Activated CD4-positive, alpha-beta T cell treated with anti-CD3 and anti-CD28 coated beads, Interleukin-2, amount 10 ng/mL, durations not matched to agents 24 days and 14 days (primary cell): ENCODE data around the gene TEKT1. TPM values are rescaled to one million over a fixed set of nuclear protein-coding genes. Genes with fewer than 3 reads are reported as not detected.
"Not testable (repeated sequence)": the region's sequence is repeated elsewhere in the genome, so short reads cannot be mapped to it uniquely, and the experiment has no call there.

Source experiments
- DNase-seq: peaks from one replicate; pipeline ENCODE4 v3.0.0; 2022
- H3K27ac Mint-ChIP-seq: one replicate; pipeline ENCODE4 v1.8.0; 2022; ENCODE audit warnings: mild to moderate bottlenecking, mixed read lengths
- H3K27me3 Mint-ChIP-seq: one replicate; pipeline ENCODE4 v1.8.0; 2022; ENCODE audit warnings: mixed read lengths
- H3K36me3 Mint-ChIP-seq: one replicate; pipeline ENCODE4 v1.8.0; 2022; ENCODE audit warnings: low read depth, mild to moderate bottlenecking, mixed read lengths
- H3K4me1 Mint-ChIP-seq: one replicate; pipeline ENCODE4 v1.8.0; 2021; ENCODE audit warnings: mixed read lengths
- H3K4me3 Mint-ChIP-seq: one replicate; pipeline ENCODE4 v1.8.0; 2022; ENCODE audit warnings: mild to moderate bottlenecking, moderate library complexity, mixed read lengths
- H3K9me3 Mint-ChIP-seq: one replicate; pipeline ENCODE4 v1.8.0; 2021; ENCODE audit warnings: mixed read lengths
- intact Hi-C: fragments of 100-400 bp; cut with micrococcal nuclease; formaldehyde crosslinking; loops from one replicate; pipeline ENCODE4 v1.15.1; 2023
- total RNA-seq: library from RNA; stranded (reverse); gene quantifications from 2 replicates; pipeline ENCODE4 v1.2.3, GENCODE V29; 2022

TEKT1 gene
- total RNA-seq, 1 donor from 2014 or later = not detected

DNA sequence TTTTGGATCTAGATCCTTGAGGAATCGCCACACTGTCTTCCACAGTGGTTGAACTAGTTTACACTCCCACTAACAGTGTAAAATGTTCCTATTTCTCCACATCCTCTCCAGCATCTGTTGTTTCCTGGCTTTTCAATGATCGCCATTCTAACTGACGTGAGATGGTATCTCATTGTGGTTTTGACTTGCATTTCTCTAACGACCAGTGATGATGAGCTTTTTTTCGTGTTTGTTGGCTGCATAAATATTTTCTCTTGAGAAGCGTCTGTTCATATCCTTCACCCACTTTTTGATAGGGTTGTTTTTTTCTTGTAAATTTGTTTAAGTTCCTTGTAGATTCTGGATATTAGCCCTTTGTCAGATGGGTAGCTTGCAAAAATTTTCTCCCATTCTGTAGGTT is 14.6 kb upstream of the TEKT1 start:
- peaks cover 37% of the 10 kb centered on the region for H3K27me3 Mint-ChIP-seq
- DNase-seq = not testable (repeated sequence)

DNA sequence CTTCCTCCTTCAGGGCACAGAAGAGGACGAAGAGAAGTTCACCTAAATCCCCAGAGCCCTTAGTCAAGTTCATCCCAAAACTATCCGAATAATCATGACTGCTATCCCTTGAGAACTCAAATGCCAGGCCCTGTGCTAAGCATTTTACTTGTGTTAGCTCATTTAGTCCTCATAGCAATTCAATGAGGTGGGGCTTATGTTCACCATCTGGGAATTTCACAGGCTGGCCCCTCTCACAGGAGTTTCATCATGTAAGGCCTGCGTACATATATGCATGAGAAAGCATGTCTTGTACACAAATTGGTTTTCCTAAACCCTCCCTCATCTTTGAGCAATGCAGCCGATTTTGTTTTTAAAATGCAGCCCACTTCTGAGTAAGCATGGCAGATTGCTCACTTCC is 12.9 kb upstream of the TEKT1 start:
- Mint-ChIP-seq H3K4me1 (peaks cover 12% of the 10 kb centered on the region), H3K27me3 (peaks cover 45% of the 10 kb centered on the region)
- intact Hi-C loops = loop anchor here (5.0 kb wide), 1 partner anchor 53 kb away; no protein-coding TSS in a partner anchor
- H3K36me3 Mint-ChIP-seq, H3K27ac Mint-ChIP-seq, DNase-seq, H3K4me3 Mint-ChIP-seq, H3K9me3 Mint-ChIP-seq: not testable (repeated sequence)

More for the DNA sequence above, 14.6 kb upstream of the TEKT1 start:
- H3K9me3 Mint-ChIP-seq, H3K36me3 Mint-ChIP-seq, intact Hi-C loops, H3K4me3 Mint-ChIP-seq, H3K27ac Mint-ChIP-seq: not testable (repeated sequence)
- peaks cover 12% of the 10 kb centered on the region for H3K4me1 Mint-ChIP-seq

DNA sequence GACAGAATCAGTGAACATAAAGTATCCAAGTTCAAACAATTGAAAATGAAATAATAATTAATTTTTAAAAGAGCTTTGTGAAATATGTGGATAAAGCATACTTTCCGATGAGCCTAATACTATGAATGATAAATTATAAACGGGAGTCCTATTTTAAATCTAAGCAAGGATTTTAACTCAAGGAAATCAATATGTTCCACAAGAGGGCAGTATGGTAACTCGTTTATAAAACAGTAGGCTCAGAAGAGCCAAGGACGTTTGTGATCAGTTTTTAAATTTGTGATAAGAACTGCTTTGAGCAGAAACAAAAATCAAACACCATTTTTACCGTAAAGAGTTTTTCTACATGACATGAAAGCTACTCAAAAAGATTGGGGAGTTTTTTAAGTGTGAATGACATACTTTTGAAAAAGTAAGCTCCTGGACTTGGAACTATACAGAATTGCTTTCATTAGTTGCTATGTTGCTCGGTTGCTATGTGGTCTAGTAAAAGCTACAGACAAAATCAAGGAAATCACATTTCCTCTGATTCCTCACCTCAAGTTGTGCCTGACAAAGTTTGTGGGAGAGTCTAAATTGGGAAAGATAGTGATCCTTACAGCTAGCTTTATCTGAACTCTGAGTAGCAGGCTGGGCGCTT is 11.8 kb upstream of the TEKT1 start:
- H3K27me3 Mint-ChIP-seq = peaks cover 51% of the 10 kb centered on the region
- H3K4me3 Mint-ChIP-seq = no peak overlapping the region
- no peak for DNase-seq
- no peaks in the 10 kb centered on the region for H3K36me3 Mint-ChIP-seq
- H3K27ac Mint-ChIP-seq = no peak overlapping the region
- peaks cover 12% of the 10 kb centered on the region for H3K4me1 Mint-ChIP-seq
- intact Hi-C loops = loop anchor here (2.0 to 5.0 kb wide), 2 partner anchors 54 to 161 kb away; no protein-coding TSS in a partner anchor
- H3K9me3 Mint-ChIP-seq = no peaks in the 10 kb centered on the region

DNA sequence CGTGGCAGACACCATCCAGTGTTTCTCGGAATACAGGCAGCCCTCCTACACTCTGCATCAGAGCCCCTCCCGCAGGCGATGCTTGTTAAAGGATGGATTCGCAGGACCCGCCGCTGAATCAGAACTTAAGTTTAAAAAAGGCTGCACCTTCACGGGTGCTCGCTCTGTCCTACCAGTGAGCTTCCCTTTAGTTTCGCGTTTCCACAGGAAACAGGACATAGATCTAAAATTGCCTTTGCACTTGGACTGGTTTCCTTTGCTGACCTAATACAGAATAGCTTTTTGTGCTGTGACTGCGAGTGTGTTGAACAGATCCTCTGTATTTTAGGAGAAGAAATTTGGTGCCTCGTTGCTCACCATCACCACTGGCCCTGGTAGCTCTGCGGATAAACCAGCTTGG is 10.2 kb upstream of the TEKT1 start:
- not testable (repeated sequence) for H3K9me3 Mint-ChIP-seq, H3K27ac Mint-ChIP-seq, H3K36me3 Mint-ChIP-seq, H3K4me3 Mint-ChIP-seq, DNase-seq
- peaks cover 11% of the 10 kb centered on the region for H3K4me1 Mint-ChIP-seq
- peaks cover 59% of the 10 kb centered on the region for H3K27me3 Mint-ChIP-seq
- intact Hi-C loops = loop anchor here (2.0 to 5.0 kb wide), 2 partner anchors 56 to 163 kb away; no protein-coding TSS in a partner anchor

DNA sequence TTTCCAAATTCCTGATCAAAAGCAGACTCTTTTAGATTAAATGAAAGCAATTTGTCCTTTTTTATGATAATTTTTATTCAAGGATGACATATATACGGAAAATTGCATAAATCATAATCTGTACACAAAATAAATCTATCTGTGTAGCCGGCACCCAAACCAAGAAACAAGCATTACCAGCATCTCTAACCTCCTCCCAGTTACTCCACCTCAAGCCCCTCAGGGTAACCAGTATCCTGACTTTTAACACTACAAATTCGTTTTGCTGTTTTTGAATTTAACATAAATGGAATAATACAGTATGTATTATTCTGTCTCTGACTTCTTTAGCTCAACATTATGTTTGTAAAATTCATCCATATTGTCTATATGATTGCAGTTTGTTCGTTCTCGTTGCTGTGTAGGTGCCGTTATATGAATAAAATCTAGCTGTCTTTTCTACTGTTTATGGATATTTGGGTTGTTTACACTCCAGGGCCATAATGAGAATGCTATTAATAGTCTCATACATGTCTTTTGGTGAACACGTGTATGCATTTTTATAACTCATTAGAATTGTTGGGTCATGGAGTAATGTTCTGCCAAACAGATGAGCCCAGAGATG is 1.0 kb downstream of the TEKT1 start:
- Mint-ChIP-seq H3K27me3 (peaks cover 58% of the 10 kb centered on the region), H3K4me1 (peaks cover 9% of the 10 kb centered on the region)

DNA sequence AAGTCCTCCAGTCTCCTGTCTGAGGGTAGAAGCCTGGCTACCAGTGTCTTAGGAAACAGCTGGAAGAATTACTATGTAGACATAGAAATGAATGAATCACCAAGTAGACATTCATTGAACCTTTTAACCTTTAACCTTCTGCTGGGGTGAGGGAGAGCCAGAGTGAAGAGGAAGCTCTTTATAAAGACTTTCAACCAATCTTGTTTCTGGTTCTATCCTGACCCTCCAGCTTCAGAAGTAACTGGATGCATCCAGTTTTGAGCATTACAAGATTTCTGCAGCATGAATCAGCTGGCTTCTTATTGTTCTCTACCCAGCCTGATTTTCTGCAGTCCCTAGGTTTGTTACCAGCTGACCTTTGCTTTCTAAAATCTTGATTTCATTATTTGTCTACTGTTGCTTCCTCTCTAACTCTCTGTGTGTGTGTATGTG is 8.5 kb downstream of the TEKT1 start:
- no peak for DNase-seq
- no peak overlapping the region for H3K4me3 Mint-ChIP-seq
- H3K36me3 Mint-ChIP-seq = no peaks in the 10 kb centered on the region
- peaks cover 34% of the 10 kb centered on the region for H3K27me3 Mint-ChIP-seq
- intact Hi-C loops = no loop called here
- H3K9me3 Mint-ChIP-seq = no peaks in the 10 kb centered on the region
- H3K27ac Mint-ChIP-seq = no peak overlapping the region
- no peaks in the 10 kb centered on the region for H3K4me1 Mint-ChIP-seq

More for the DNA sequence above, 1.0 kb downstream of the TEKT1 start:
- DNase-seq = no peak
- Mint-ChIP-seq H3K27ac (no peak overlapping the region), H3K4me3 (no peak overlapping the region), H3K36me3 (no peaks in the 10 kb centered on the region), H3K9me3 (no peaks in the 10 kb centered on the region)
- intact Hi-C loops = loop anchor here (5.0 kb wide), 1 partner anchor 163 kb away; no protein-coding TSS in a partner anchor

DNA sequence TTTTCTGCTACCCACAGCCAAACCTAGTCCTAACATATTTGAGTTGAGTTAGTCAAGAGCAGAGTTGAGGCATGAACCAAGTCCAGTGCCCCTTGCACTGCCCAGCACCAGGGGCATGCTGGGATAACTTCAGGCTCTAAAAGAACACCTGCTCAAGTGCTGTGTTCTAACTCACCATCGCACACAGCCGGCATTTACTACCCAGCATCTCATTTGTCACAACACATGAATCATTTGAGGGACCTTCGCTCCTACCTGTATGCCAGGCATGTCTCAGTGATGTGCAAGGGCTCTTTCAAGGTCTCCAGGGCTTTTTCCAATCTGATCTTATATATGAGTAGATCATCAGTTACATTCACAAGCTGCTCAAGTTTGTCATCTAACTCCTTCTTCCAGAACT is 12.6 kb downstream of the TEKT1 start:
- H3K27me3 Mint-ChIP-seq = peaks cover 20% of the 10 kb centered on the region
- DNase-seq = no peak
- intact Hi-C loops = no loop called here
- no peaks in the 10 kb centered on the region for H3K36me3 Mint-ChIP-seq
- no peaks in the 10 kb centered on the region for H3K4me1 Mint-ChIP-seq
- no peaks in the 10 kb centered on the region for H3K9me3 Mint-ChIP-seq
- no peak overlapping the region for H3K4me3 Mint-ChIP-seq
- no peak overlapping the region for H3K27ac Mint-ChIP-seq

DNA sequence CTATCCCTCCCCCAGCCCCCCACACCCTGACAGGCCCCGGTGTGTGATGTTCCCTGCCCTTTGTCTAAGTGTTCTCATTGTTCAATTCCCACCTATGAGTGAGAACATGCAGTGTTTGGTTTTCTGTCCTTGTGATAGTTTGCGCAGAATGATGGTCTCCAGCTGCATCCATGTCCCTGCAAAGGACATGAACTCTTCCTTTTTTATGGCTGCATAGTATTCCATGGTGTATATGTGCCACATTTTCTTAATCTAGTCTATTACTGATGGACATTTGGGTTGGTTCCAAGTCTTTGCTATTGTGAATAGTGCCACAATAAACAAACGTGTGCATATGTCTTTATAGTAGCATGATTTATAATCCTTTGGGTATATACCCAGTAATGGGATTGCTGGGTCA is 15.2 kb downstream of the TEKT1 start:
- peaks cover 10% of the 10 kb centered on the region for H3K27me3 Mint-ChIP-seq
- H3K9me3 Mint-ChIP-seq, H3K4me3 Mint-ChIP-seq, H3K36me3 Mint-ChIP-seq, H3K4me1 Mint-ChIP-seq, DNase-seq, H3K27ac Mint-ChIP-seq, intact Hi-C loops: not testable (repeated sequence)

DNA sequence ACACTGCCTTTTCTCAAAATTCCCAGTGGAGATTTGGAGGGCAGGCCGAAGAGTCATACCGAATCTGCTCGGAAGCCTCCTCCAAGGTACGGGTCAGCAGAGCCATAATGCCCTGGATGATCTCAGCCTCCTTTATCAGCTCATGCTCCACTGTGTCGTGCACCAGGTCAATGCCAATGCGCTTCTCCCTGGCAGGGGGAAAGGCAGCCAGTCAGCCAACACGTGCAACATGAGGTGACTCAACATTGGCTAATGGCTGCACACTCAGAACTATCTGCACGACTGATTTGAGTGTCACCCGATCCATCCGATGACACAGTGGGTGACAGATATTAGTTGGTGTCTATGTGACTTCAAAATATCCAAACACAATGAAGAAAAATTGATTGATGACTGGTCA is 15.8 kb downstream of the TEKT1 start:
- Mint-ChIP-seq H3K4me3 (no peak overlapping the region), H3K9me3 (no peaks in the 10 kb centered on the region), H3K36me3 (no peaks in the 10 kb centered on the region), H3K4me1 (no peaks in the 10 kb centered on the region), H3K27ac (no peak overlapping the region), H3K27me3 (peaks cover 7% of the 10 kb centered on the region)
- intact Hi-C loops = no loop called here
- DNase-seq = no peak

DNA sequence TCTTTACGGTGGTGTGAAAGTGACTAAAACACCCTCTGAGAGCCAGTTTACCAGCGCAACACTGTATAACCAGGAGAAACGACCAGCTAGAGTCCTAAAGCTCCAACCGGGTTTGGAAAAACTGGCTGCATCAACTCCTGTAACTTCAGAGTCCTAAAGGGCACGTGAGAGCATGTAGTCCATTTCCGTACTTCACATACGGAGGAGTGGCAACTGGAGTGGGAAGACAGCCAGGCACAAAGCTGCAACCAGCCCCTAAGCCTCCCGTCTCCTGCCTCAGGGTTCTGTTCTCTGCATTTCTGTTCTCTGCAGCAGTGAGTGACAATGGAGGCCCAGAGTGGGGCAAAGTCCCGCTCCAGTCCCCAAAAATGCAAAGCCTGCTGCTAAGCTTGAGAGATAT is 19.2 kb downstream of the TEKT1 start:
- no peaks in the 10 kb centered on the region for H3K9me3 Mint-ChIP-seq
- H3K36me3 Mint-ChIP-seq = no peaks in the 10 kb centered on the region
- no peak overlapping the region for H3K4me3 Mint-ChIP-seq
- H3K27me3 Mint-ChIP-seq = peaks cover 9% of the 10 kb centered on the region
- no peak for DNase-seq
- no peak overlapping the region for H3K27ac Mint-ChIP-seq
- intact Hi-C loops = no loop called here
- H3K4me1 Mint-ChIP-seq = no peaks in the 10 kb centered on the region

DNA sequence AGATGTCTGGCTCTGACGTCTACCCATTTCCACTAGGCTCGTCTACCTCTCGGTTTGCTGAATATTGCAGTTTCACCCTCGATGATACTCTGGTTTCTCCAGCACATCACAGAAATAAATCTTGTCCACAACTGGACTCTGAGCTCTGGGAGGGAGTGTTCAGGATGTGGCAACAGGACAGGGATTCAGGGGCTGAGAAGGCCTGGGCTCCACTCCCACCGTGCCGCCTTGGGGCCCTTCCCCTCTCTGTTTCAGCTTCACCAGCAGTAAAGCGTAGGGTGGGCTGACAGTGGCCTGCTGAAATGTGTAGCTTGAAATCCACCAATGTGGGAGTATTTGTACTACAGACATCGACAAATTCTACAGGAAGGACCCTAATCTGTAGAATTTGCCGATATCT is 20.0 kb downstream of the TEKT1 start:
- H3K9me3 Mint-ChIP-seq = no peaks in the 10 kb centered on the region
- intact Hi-C loops = no loop called here
- no peak overlapping the region for H3K4me3 Mint-ChIP-seq
- H3K36me3 Mint-ChIP-seq = no peaks in the 10 kb centered on the region
- H3K4me1 Mint-ChIP-seq = no peaks in the 10 kb centered on the region
- peaks cover 9% of the 10 kb centered on the region for H3K27me3 Mint-ChIP-seq
- DNase-seq = no peak
- H3K27ac Mint-ChIP-seq = no peak overlapping the region

DNA sequence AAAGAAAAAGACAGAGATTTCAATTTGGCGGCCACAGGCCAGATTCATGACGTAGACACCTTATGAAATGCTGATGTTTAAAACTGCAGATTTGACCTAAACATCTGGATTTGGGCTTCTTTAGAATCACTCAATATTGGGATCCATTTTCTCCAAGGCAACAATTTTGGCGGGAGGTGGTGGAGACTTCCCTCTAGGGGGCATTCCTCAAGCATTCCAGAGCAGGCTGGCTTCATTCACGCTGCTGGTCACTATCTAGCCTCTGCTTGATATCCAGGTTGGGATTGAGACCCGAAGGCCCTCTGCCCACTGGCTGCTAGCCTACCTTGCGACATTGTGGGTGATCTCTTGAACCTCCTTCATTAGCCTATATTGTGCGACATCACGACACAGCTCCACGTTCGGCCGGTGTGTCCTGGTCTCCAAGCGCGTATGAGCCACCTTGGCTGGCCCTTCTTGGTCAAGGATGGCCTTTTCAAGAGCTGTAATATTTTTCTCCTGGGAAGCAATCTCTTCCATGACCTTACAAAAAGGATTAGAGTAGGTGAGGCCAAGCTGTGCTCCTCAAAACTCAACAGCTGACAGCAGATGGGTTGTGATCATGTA is 31.0 kb downstream of the TEKT1 start:
- Mint-ChIP-seq H3K27ac (no peak overlapping the region), H3K4me1 (no peaks in the 10 kb centered on the region), H3K4me3 (no peak overlapping the region), H3K9me3 (no peaks in the 10 kb centered on the region), H3K36me3 (no peaks in the 10 kb centered on the region), H3K27me3 (peaks cover 14% of the 10 kb centered on the region)
- intact Hi-C loops = no loop called here
- no peak for DNase-seq

DNA sequence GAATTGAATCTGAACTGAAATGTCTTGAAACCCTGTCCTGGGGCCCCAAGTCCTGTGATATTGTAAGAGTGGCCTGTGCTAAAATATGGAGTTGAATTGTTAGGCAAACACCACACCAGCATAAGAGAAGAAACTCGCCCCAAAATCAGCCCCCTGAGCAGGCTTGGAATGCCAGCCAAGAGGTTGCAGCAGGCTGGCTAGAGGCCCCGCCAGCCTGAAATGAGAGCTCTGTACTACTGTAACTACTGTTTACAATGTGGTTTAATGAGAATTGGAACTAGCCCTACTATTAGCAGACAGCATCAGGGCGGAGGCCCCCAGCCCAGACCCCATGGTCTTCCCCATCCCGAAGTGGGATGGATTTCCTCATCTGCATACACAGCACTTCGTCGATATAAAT is 31.8 kb downstream of the TEKT1 start:
- H3K4me3 Mint-ChIP-seq = no peak overlapping the region
- no peaks in the 10 kb centered on the region for H3K36me3 Mint-ChIP-seq
- no peaks in the 10 kb centered on the region for H3K4me1 Mint-ChIP-seq
- H3K27ac Mint-ChIP-seq = no peak overlapping the region
- intact Hi-C loops = no loop called here
- no peaks in the 10 kb centered on the region for H3K9me3 Mint-ChIP-seq
- H3K27me3 Mint-ChIP-seq = peaks cover 6% of the 10 kb centered on the region
- DNase-seq = no peak

DNA sequence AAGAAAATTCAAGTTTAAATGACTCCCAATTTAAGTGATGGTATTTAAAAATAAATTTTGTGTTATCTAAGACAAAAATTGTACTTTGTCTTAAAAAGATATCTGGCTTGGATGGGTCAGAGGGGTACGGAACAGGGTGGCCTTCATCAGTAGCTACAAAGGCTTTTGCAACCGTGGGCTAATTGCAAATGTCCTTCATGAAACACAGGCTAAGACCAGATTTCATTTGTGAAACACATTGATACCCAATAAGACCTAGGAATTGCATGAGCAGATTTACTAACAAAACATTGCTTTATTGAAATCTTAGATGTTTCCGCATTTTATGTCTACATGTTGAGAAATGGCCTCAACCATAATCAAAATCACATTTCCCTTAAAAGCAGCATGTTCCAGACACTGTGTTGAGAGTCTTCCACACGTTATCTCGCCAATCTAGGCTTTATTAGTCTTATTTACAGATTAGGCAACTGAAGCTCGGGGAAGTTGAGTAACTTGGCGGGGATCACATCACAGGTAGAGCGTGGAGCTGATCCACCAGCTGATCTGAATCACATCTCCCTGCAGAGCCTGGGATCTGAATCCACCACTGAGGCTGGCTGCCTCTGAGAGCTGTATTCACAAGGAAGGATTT is 33.7 kb downstream of the TEKT1 start:
- Mint-ChIP-seq H3K36me3 (no peaks in the 10 kb centered on the region), H3K27me3 (peaks cover 6% of the 10 kb centered on the region), H3K4me3 (no peak overlapping the region), H3K9me3 (no peaks in the 10 kb centered on the region), H3K27ac (no peak overlapping the region), H3K4me1 (peaks cover 6% of the 10 kb centered on the region)
- no peak for DNase-seq
- intact Hi-C loops = no loop called here
